ENCODE results near the gene CACNG4.

DNA sequence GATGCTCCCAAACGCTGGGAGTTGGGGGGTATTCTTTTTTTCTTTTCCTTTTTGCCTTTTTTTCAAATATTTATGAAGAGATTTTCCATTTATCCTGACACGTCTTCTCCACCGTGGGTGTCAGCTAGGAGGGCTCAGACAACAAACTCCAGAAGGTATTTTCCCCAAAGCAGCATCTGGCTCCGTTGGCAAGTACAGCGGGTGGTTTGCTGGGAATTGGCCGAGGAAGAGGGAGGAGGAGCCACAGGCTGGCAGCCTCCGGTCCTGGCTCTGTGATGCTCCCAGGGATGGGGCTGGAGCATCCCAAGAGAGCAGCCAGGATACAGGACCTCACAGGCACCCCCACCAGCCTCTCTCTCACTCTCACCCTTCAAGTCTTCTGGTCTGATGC is 10.9 kb upstream of the CACNG4 start:
- TF ChIP-seq CTCF (IDR thresholded peaks at IDR 0.05; ENCODE audit: low read depth, low read length, poor library complexity, severe bottlenecking) (no peak), EZH2phosphoT487 (IDR thresholded peaks at IDR 0.05; ENCODE audit: borderline replicate concordance, low read length) (no peak)
